ENCODE measurements around the gene PPP1R12A. TPM values are rescaled to one million over a fixed set of nuclear protein-coding genes. Genes with fewer than 3 reads are reported as not detected.

PPP1R12A gene
- total and polyA plus RNA-seq, 11 donors, result 16.8 to 77.8 (median 50.2) TPM

DNA sequence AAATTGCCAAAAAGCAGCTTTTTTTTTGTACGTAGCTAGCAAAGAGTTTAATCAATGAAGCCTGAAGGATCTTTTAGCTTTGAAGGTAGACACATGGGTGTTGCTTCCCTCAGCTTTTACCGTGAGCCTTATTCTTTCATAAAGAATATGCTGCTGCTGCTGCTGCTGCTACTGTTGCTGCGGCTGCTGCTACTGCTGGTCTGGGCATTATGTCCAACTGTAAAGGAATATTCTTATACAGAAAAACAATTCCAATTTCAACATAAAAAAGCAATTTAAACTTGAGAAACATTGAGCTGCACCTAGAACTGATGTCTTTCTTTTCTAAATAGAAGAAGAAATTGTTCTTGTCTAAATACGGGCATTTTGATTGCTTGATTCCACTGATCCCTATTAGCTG lies 38.9 kb upstream of the PPP1R12A start:
- peaks cover 0 to 15% (median 0%) of the 10 kb centered on the region in 12 donors for H3K4me1 ChIP-seq
- DNase-seq, result no peak
- WGBS, 4 donors, result 75 to 82% (median 76%) methylated on average over 4 of the region's 4 CpGs
- H3K9me3 ChIP-seq, result no peaks in the 10 kb centered on the region
- intact Hi-C loops (cut with DNase I), result no loop called here
- no peaks in the 10 kb centered on the region for H3K27me3 ChIP-seq
- ATAC-seq, result no peak
- TF ChIP-seq POLR2A (IDR thresholded peaks at IDR 0.05), result no peak
- TF ChIP-seq, protein P1, sequence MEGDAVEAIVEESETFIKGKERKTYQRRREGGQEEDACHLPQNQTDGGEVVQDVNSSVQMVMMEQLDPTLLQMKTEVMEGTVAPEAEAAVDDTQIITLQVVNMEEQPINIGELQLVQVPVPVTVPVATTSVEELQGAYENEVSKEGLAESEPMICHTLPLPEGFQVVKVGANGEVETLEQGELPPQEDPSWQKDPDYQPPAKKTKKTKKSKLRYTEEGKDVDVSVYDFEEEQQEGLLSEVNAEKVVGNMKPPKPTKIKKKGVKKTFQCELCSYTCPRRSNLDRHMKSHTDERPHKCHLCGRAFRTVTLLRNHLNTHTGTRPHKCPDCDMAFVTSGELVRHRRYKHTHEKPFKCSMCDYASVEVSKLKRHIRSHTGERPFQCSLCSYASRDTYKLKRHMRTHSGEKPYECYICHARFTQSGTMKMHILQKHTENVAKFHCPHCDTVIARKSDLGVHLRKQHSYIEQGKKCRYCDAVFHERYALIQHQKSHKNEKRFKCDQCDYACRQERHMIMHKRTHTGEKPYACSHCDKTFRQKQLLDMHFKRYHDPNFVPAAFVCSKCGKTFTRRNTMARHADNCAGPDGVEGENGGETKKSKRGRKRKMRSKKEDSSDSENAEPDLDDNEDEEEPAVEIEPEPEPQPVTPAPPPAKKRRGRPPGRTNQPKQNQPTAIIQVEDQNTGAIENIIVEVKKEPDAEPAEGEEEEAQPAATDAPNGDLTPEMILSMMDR (IDR thresholded peaks at IDR 0.05), result no peak
- H3K27ac ChIP-seq, result peak overlapping the region in 1 of 12 donors; percentile 34
- H3K4me3 ChIP-seq, result no peak overlapping the region
- no peaks in the 10 kb centered on the region for H3K36me3 ChIP-seq

DNA sequence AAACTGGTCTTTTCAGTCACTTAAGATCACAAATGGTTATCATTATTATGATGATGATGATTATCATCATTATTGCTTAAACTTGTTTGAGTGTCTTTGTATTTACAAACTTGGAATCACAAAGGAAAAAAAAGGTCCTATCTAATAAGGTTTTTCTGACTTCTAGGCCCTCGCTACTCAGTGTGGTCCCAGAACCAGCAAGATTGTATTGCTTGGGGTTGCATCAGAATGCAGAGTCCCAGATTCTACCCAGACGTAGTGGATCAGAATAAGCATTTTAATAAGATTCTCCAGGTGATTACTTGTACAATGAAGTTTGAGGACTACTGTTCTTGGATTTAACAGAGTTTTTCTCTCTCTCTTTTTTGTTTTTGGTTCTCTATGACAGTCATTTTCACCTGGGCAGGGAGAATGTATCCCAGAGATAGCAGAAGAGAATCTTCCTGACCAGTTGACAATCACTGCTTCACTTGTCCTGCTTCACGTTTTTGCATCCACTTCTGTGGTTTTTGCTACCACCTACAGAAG lies 29.3 kb upstream of the PPP1R12A start:
- intact Hi-C loops (cut with DNase I), result no loop called here
- H3K9me3 ChIP-seq, result no peaks in the 10 kb centered on the region
- WGBS, 4 donors, result 75 to 87% (median 78%) methylated on average over 3 of the region's 3 CpGs
- H3K4me1 ChIP-seq, result peaks cover 0 to 11% (median 3%) of the 10 kb centered on the region in 12 donors
- H3K27me3 ChIP-seq, result no peaks in the 10 kb centered on the region
- no peak for ATAC-seq
- H3K27ac ChIP-seq, result no peak overlapping the region
- DNase-seq, result no peak
- TF ChIP-seq, protein P1 (IDR thresholded peaks at IDR 0.05), result no peak
- no peak for TF ChIP-seq POLR2A (IDR thresholded peaks at IDR 0.05)
- no peaks in the 10 kb centered on the region for H3K36me3 ChIP-seq
- H3K4me3 ChIP-seq, result no peak overlapping the region

- ATAC-seq (no peak), DNase-seq (no peak)
- Histone ChIP-seq H3K36me3 (no peaks in the 10 kb centered on the region), H3K27me3 (no peaks in the 10 kb centered on the region), H3K4me3 (no peak overlapping the region), H3K9me3 (peaks cover 0 to under 1% (median 0%) of the 10 kb centered on the region in 12 donors), H3K27ac (no peak overlapping the region), H3K4me1 (peaks cover 0 to 11% (median 3%) of the 10 kb centered on the region in 12 donors)
- no peak for TF ChIP-seq POLR2A (IDR thresholded peaks at IDR 0.05)
- TF ChIP-seq, protein P1 (IDR thresholded peaks at IDR 0.05), result no peak
- WGBS, 4 donors, result 87 to 98% (median 92%) methylated on average over 1 of the region's 1 CpG
- intact Hi-C loops (cut with DNase I), result no loop called here
Measured at GRCh38 chr12:79961411-79961810, 26.5 kb upstream of the PPP1R12A start.

DNA sequence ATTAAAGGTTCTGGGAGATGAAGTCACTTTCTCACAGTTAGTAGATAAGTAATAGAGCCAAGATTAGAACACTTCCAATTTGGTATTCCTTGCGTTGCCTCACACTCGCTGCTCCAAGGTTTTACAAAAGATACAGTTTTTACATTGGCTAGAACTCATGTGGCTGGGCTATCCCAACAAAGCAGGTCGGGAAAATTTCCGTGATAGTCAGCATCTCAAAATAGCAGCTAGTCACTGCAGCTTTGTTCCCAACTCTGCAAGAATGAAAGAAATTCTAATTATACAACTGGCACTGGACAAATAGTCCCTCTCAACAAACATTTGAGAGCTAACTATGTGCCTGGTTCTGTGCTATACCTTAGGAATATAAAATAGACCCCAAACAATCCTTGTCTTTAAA lies 24.6 kb upstream of the PPP1R12A start:
- ATAC-seq, result peak; percentile 60 to 88 (median 72)

More for the DNA sequence above, 24.6 kb upstream of the PPP1R12A start:
- intact Hi-C loops (cut with DNase I), result no loop called here
- Histone ChIP-seq H3K27me3 (no peaks in the 10 kb centered on the region), H3K4me3 (no peak overlapping the region), H3K27ac (peak overlapping the region in 3 of 12 donors; percentile 15 to 56 (median 48)), H3K36me3 (no peaks in the 10 kb centered on the region), H3K9me3 (peaks cover 0 to 19% (median 10%) of the 10 kb centered on the region in 12 donors), H3K4me1 (peaks cover 0 to 11% (median 3%) of the 10 kb centered on the region in 12 donors)
- WGBS, 4 donors, result 26 to 42% (median 38%) methylated on average over 4 of the region's 4 CpGs
- TF ChIP-seq, protein P1 (IDR thresholded peaks at IDR 0.05), result no peak
- no peak for TF ChIP-seq POLR2A (IDR thresholded peaks at IDR 0.05)
- DNase-seq, result peak in 1 of 5 donors; percentile 18
